Ishikawa (cell line): ENCODE data around the gene PPFIBP1.

Experiments
- CEBPB ChIP-seq: IDR thresholded peaks from 2 replicates; pipeline ENCODE4 v1.6.1; 2012
- CREB1 ChIP-seq: IDR thresholded peaks from 2 replicates; pipeline ENCODE4 v1.6.1; 2012; ENCODE audit warnings: low read depth
- EGR1 ChIP-seq: IDR thresholded peaks from 2 replicates; pipeline ENCODE4 v1.6.1; 2012
- EP300 ChIP-seq: IDR thresholded peaks from 2 replicates; pipeline ENCODE4 v1.6.1; 2012; ENCODE audit warnings: borderline replicate concordance
- FOXM1 ChIP-seq: IDR thresholded peaks from 2 replicates; pipeline ENCODE4 v1.6.1; 2012; ENCODE audit warnings: low read depth, borderline replicate concordance
- NFIC ChIP-seq: IDR thresholded peaks from 2 replicates; pipeline ENCODE4 v1.6.1; 2012
- RAD21 ChIP-seq: IDR thresholded peaks from 2 replicates; pipeline ENCODE4 v1.6.1; 2012; ENCODE audit warnings: low read depth
- TAF1 ChIP-seq: IDR thresholded peaks from 2 replicates; pipeline ENCODE4 v1.6.1; 2012; ENCODE audit warnings: low read depth, mild to moderate bottlenecking
- TCF12 ChIP-seq: IDR thresholded peaks from 2 replicates; pipeline ENCODE4 v1.6.1; 2012; ENCODE audit warnings: low read depth
- TEAD4 ChIP-seq: IDR thresholded peaks from 2 replicates; pipeline ENCODE4 v1.6.1; 2012
- YY1 ChIP-seq: IDR thresholded peaks from 2 replicates; pipeline ENCODE4 v1.6.1; 2012; ENCODE audit warnings: low read depth
- TF ChIP-seq, protein P1 (sequence below): IDR thresholded peaks from 2 replicates; pipeline ENCODE4 v1.6.1; 2012
- TF ChIP-seq, protein P2 (sequence below): IDR thresholded peaks from 2 replicates; pipeline ENCODE4 v1.6.1; 2012; ENCODE audit warnings: low read depth, mild to moderate bottlenecking
- TF ChIP-seq, protein P3 (sequence below): IDR thresholded peaks from 2 replicates; pipeline ENCODE4 v1.6.1; 2012

PPFIBP1 gene

DNA sequence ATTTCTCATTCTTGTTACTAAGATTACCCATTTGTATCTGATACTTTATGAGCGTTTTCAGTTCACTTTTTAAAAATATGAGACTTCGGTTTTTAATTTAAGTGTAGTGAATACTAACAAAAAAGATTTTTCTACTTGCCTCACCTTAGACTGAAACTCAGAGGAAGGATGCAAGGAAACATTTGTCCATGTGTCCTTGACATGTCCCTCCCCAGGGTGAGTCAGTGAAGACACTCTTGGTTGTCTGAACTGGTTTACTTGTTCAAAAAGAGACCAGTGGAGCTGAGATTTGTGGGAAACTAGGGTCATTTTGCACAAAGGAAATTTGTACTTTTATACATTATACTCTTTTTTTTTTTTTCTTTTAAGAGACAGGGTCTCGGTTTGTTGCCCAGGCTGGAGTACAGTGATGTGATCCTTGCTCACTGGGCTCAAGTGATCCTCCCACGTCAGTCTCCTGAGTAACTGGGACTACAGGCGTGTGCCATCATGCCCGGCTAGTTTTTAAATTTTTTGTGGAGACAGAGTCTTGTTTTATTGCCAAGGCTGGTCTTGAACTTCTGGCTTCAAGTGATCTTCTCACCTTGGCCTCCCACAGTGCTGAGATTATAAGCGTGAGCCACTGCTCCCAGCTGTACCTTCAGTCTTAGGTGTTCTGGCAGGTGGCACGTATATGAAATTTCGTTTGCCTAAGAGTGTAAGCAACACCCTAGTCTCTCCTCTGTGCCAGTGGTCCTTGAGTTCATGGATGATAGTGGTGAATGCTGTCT lies 56.7 kb downstream of the PPFIBP1 start:
- no peak for TF ChIP-seq EGR1
- TF ChIP-seq CEBPB = no peak
- no peak for TF ChIP-seq CREB1
- TF ChIP-seq EP300 = no peak
- no peak for TF ChIP-seq TCF12
- TF ChIP-seq, protein P1, sequence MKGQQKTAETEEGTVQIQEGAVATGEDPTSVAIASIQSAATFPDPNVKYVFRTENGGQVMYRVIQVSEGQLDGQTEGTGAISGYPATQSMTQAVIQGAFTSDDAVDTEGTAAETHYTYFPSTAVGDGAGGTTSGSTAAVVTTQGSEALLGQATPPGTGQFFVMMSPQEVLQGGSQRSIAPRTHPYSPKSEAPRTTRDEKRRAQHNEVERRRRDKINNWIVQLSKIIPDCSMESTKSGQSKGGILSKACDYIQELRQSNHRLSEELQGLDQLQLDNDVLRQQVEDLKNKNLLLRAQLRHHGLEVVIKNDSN = no peak
- TF ChIP-seq, protein P2, sequence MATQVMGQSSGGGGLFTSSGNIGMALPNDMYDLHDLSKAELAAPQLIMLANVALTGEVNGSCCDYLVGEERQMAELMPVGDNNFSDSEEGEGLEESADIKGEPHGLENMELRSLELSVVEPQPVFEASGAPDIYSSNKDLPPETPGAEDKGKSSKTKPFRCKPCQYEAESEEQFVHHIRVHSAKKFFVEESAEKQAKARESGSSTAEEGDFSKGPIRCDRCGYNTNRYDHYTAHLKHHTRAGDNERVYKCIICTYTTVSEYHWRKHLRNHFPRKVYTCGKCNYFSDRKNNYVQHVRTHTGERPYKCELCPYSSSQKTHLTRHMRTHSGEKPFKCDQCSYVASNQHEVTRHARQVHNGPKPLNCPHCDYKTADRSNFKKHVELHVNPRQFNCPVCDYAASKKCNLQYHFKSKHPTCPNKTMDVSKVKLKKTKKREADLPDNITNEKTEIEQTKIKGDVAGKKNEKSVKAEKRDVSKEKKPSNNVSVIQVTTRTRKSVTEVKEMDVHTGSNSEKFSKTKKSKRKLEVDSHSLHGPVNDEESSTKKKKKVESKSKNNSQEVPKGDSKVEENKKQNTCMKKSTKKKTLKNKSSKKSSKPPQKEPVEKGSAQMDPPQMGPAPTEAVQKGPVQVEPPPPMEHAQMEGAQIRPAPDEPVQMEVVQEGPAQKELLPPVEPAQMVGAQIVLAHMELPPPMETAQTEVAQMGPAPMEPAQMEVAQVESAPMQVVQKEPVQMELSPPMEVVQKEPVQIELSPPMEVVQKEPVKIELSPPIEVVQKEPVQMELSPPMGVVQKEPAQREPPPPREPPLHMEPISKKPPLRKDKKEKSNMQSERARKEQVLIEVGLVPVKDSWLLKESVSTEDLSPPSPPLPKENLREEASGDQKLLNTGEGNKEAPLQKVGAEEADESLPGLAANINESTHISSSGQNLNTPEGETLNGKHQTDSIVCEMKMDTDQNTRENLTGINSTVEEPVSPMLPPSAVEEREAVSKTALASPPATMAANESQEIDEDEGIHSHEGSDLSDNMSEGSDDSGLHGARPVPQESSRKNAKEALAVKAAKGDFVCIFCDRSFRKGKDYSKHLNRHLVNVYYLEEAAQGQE = no peak

DNA sequence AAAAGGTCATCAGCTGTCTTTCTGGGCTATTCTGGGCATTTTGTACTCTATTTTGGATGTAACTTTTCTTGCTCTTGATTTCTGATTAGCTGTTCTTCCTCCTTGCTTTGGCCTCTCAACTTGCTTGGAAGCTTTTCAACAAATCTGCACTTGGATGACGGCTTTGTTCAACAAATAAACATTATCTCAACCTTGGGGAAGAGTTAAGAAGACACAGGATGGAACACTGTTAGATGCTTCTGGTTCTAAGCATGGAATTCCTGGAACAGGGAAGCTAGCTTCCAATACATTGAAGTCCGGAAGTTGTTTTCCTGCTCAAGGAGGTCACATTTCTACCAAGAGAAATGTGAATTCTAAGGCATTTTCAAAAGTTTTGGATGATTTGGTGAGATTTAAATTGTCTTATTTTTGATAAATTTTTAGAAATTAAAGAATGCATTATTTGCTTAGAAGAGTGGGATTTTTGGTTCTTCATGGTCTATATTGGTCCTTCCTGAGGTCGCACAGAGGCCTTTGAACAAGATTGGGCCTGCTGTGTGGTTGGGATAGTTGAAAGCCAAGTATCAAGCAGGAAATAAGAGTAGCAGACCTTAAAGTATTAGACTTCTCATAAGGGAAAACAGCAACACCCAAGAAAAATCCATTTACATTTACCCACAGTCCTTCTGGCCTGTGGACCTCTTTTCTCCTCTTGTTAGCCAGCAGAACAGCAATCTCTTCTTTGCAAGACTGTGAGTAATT lies 59.2 kb downstream of the PPFIBP1 start:
- TF ChIP-seq NFIC = no peak
- no peak for TF ChIP-seq CEBPB

DNA sequence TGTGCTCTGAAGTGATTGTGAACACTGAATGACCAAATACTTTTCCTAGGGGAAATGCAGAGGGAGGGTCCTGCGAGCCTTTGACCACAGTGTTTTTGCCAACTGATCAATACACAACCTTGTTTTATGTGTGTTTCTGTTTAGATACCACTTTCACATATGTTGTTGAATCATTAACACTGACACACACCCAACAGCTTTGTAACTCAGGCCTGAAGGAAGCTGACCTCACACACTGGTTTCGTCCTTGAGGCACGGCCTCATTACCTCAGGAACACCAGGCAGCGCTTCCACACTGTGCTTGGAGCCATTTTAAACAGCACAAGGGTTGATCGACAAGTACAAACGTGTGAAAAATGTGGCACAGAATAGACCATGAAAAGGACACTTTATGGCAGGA lies 60.0 kb downstream of the PPFIBP1 start:
- TF ChIP-seq YY1 = no peak
- no peak for TF ChIP-seq CREB1
- TF ChIP-seq TAF1 = no peak

DNA sequence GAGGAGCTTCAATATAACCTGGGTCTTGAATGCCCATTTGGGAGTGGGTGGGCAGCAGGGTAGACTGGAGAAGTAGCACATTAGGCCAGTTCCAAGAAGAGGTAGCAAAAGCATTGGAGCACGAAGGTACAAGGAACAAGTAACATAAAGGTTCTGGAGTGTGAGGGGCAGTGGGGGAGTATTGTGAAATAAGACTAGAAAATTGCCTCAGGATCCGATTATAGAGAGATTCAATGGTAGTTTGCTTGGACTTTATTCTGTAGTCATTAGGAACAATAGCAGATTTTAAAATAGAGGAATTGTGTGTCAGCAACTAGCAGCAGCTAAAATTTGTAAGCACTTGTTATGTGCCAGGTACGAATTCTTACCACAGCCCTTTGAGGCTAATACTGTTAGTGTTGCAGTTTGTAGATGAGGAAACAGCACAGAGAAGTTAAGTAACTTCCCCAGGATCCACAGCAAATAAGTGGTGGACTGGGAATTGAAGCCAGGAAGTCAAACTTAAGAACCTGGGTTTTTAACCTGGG lies 61.8 kb downstream of the PPFIBP1 start:
- TF ChIP-seq TCF12 (no peak), CEBPB (peak; percentile 83)

DNA sequence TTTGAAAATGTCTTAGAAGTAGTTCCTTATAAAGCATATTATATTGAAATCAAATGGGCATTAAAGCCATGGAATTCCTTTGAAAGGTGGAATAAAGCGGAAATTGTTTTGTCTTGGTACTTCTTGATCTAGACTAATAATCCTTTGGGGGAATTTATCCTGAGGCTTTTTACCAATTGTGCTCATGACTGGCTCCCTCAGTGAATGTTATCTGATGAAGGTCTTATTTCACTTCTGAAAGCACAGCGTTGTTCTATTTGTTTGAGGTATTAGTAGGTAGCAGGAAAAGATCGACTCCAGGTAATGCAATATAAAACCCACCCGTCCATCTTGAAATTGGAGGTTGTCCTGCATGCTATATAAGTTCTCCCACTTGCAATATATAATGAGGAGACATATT lies 64.8 kb downstream of the PPFIBP1 start:
- no peak for TF ChIP-seq FOXM1
- TF ChIP-seq EGR1 = no peak
- no peak for TF ChIP-seq EP300
- TF ChIP-seq YY1 = no peak
- TF ChIP-seq RAD21 = no peak
- no peak for TF ChIP-seq CREB1
- no peak for TF ChIP-seq TAF1
- TF ChIP-seq, protein P3, sequence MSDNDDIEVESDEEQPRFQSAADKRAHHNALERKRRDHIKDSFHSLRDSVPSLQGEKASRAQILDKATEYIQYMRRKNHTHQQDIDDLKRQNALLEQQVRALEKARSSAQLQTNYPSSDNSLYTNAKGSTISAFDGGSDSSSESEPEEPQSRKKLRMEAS = no peak
- TF ChIP-seq, protein P1 = no peak
- TF ChIP-seq CEBPB = no peak
- TF ChIP-seq TCF12 = no peak

DNA sequence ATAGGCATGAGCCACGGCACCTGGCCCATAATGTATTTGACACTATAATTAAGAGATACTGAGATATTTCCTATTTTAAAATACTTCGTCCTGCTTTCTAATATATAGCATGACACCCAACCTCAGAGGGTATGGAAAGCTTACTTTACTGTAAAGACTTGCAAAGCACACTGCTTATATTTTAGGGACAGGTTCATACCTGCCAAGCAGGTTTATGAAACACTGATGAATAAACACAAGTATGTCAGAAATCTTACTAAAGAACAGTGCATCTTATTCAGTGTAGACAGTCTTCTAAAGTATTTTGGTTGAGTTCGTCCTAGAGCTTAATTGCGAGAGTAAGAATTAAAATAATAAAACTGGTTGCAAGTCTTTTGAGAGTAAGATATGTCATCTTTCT lies 65.4 kb downstream of the PPFIBP1 start:
- TF ChIP-seq FOXM1 = no peak
- no peak for TF ChIP-seq TEAD4
- no peak for TF ChIP-seq CEBPB
- no peak for TF ChIP-seq RAD21
- no peak for TF ChIP-seq TCF12

DNA sequence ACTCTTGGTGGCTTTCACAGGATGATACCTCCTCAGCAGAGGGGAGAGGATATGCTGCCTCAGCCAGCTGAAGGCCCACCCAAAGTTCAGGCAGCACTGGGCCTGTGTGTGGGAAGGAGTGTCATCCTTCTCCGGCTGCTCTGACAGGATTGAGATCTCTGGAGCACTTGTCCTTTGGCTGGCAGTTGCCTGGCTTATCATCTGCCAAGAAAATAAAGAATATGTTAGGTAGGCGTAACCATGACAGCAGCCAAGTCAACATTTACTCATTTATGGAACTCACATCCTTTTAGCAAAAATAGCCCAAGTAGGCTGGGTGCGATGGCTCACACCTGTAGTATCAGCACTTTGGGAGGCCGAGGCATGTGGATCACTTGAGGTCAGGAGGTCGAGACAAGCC lies 68.5 kb downstream of the PPFIBP1 start:
- TF ChIP-seq CREB1 (no peak), TCF12 (no peak), TEAD4 (no peak), YY1 (no peak), CEBPB (no peak), NFIC (no peak), EP300 (no peak)
- TF ChIP-seq, protein P2 = no peak
